Anterior cingulate cortex (tissue), 58 donors: ENCODE data around the gene ZBTB43.

Source experiments
- DNase-seq, 58 donors: peaks; one replicate each; lab custom pipeline; 2025; lab: John Stamatoyannopoulos, UW

Gene ZBTB43

GRCh38 chr9:126853667-126854066 lies 48.8 kb downstream of the ZBTB43 start:
- DNase-seq: no peak

GRCh38 chr9:126854734-126855133 lies 49.9 kb downstream of the ZBTB43 start:
- no peak for DNase-seq

GRCh38 chr9:126856326-126856877 lies 51.6 kb downstream of the ZBTB43 start:
- DNase-seq: no peak

GRCh38 chr9:126857261-126857960 lies 52.6 kb downstream of the ZBTB43 start:
- DNase-seq: no peak

- no peak for DNase-seq
These were observed 54.3 kb downstream of the ZBTB43 start for GRCh38 chr9:126859111-126859510.

- peak in 42 of 58 donors; percentile 38 to 84 (median 68) for DNase-seq
These were observed 55.4 kb downstream of the ZBTB43 start, which contains the start of gene ZBTB34 for GRCh38 chr9:126860077-126860756. Gene ZBTB34 (plus strand): TSS chr9:126860639. CDS start chr9:126879400, 18,761 bp downstream.

GRCh38 chr9:126860757-126861466 lies 56.1 kb downstream of the ZBTB43 start:
- DNase-seq: peak in 3 of 58 donors; percentile 20 to 67 (median 43)

- DNase-seq: no peak
These were observed 56.9 kb downstream of the ZBTB43 start for GRCh38 chr9:126861707-126862103.

GRCh38 chr9:126862104-126862761 lies 57.4 kb downstream of the ZBTB43 start:
- DNase-seq: peak in 7 of 58 donors; percentile 15 to 38 (median 22)

GRCh38 chr9:126864771-126865170 lies 59.9 kb downstream of the ZBTB43 start:
- DNase-seq: no peak

- no peak for DNase-seq
These were observed 64.5 kb downstream of the ZBTB43 start for GRCh38 chr9:126869368-126869767.

- DNase-seq: no peak
These were observed 67.7 kb downstream of the ZBTB43 start for GRCh38 chr9:126872516-126872915.

GRCh38 chr9:126874546-126875314 lies 69.9 kb downstream of the ZBTB43 start:
- no peak for DNase-seq

- no peak for DNase-seq
These were observed 71.1 kb downstream of the ZBTB43 start for GRCh38 chr9:126875756-126876510.

- DNase-seq: no peak
These were observed 71.7 kb downstream of the ZBTB43 start for GRCh38 chr9:126876531-126876930.

GRCh38 chr9:126877418-126877817 lies 72.6 kb downstream of the ZBTB43 start:
- no peak for DNase-seq

- peak in 4 of 58 donors; percentile 15 to 28 (median 24) for DNase-seq
These were observed 74.4 kb downstream of the ZBTB43 start for GRCh38 chr9:126879288-126879687.

GRCh38 chr9:126880226-126880946 lies 75.5 kb downstream of the ZBTB43 start:
- DNase-seq: no peak
